HepG2 (cell line): Measurements from ENCODE around the gene ASAP2. TPM values are rescaled to one million over a fixed set of nuclear protein-coding genes. Genes with fewer than 3 reads are reported as not detected.
A peak's percentile ranks its signal among the peaks of the same experiment; 100 is the strongest.

ENCODE experiments used
- DPF2 ChIP-seq: sonication (generic); formaldehyde crosslinking; IDR thresholded peaks from 2 replicates; pipeline ENCODE4 v1.4.0; 2020; ENCODE audit warnings: mild to moderate bottlenecking, low read depth, missing genetic modification reagents, borderline replicate concordance
- HOXA9 ChIP-seq: sonication (generic); formaldehyde crosslinking; IDR thresholded peaks from 2 replicates; pipeline ENCODE4 v1.8.1; 2022; ENCODE audit warnings: missing genetic modification reagents, mild to moderate bottlenecking, moderate library complexity, borderline replicate concordance
- PAX8 ChIP-seq: sonication (generic); formaldehyde crosslinking; IDR thresholded peaks from 2 replicates; pipeline ENCODE4 v1.8.0; 2022; ENCODE audit warnings: mild to moderate bottlenecking, missing genetic modification reagents, borderline replicate concordance
- REPIN1 ChIP-seq: sonication (generic); formaldehyde crosslinking; IDR thresholded peaks from 2 replicates; pipeline ENCODE4 v1.8.0; 2022; ENCODE audit warnings: missing genetic modification reagents, low read depth, mild to moderate bottlenecking, borderline replicate concordance
- THAP11 ChIP-seq: IDR thresholded peaks from 2 replicates; pipeline ENCODE4 v1.6.1; 2016; ENCODE audit warnings: missing biosample characterization, missing genetic modification reagents
- ZNF138 ChIP-seq: sonication (generic); formaldehyde crosslinking; IDR thresholded peaks from 2 replicates; pipeline ENCODE4 v1.5.0; 2020; ENCODE audit warnings: mild to moderate bottlenecking, low read depth, missing genetic modification reagents
- ZNF292 ChIP-seq: sonication (generic); formaldehyde crosslinking; IDR thresholded peaks from 2 replicates; pipeline ENCODE4 v1.8.1; 2022; ENCODE audit warnings: mild to moderate bottlenecking, low read depth, missing genetic modification reagents, borderline replicate concordance
- ZNF441 ChIP-seq: sonication (generic); formaldehyde crosslinking; IDR thresholded peaks from 2 replicates; pipeline ENCODE4 v1.7.0; 2021; ENCODE audit warnings: missing genetic modification reagents, borderline replicate concordance
- ZNF552 ChIP-seq: sonication (generic); formaldehyde crosslinking; IDR thresholded peaks from 2 replicates; pipeline ENCODE4 v1.9.0; 2022; ENCODE audit warnings: missing genetic modification reagents, mild to moderate bottlenecking, borderline replicate concordance
- polyA plus RNA-seq, 8 experiments: library from polyadenylated mRNA; depleted of rRNA in 3 of 8; stranded (reverse) in 7 of 8; unstranded in 1 of 8; fragments of >200 nt; fragmentation: Illumina TruSeq in 4 of 8; extraction: Trizol in 4 of 8; gene quantifications; 2 replicates each; pipeline versions ENCODE4 v1.2.1 to v1.2.3, GENCODE V29; 2011 to 2016; ENCODE audit warnings: low read depth in 4 of 8, missing spikeins in 1 of 8, mixed read lengths in 1 of 8; ENCODE audit not compliant: insufficient read depth in 1 of 8
- total RNA-seq, 5 experiments: library from RNA; depleted of rRNA; stranded (reverse); fragments of >200 nt; fragmentation: Illumina TruSeq; extraction: Trizol; gene quantifications; 2 replicates each; pipeline ENCODE4 v1.2.3, GENCODE V29; 2016; ENCODE audit warnings: low read depth in 1 of 5
- TF ChIP-seq, protein P1 (sequence below): IDR thresholded peaks from 2 replicates; pipeline ENCODE4 v1.6.1; 2012; ENCODE audit warnings: inconsistent platforms
- TF ChIP-seq, protein P2 (sequence below): sonication (generic); formaldehyde crosslinking; conservative IDR thresholded peaks from 2 replicates; pipeline ENCODE4 v1.4.0; 2020; ENCODE audit warnings: mild to moderate bottlenecking, missing genetic modification reagents, moderate library complexity
- TF ChIP-seq, protein P3 (sequence below): sonication (generic); formaldehyde crosslinking; IDR thresholded peaks from 2 replicates; pipeline ENCODE4 v1.4.0; 2020; ENCODE audit warnings: missing genetic modification reagents, borderline replicate concordance
- TF ChIP-seq, protein P4 (sequence below): sonication (generic); formaldehyde crosslinking; IDR thresholded peaks from 2 replicates; pipeline ENCODE4 v1.4.0; 2020; ENCODE audit warnings: mild to moderate bottlenecking, missing genetic modification reagents
- TF ChIP-seq, protein P5 (sequence below): sonication (generic); formaldehyde crosslinking; IDR thresholded peaks from 2 replicates; pipeline ENCODE4 v1.8.1; 2023; ENCODE audit warnings: missing genetic modification reagents, inconsistent platforms, borderline replicate concordance
- TF ChIP-seq, protein P6 (sequence below): sonication (generic); formaldehyde crosslinking; IDR thresholded peaks from 2 replicates; pipeline ENCODE4 v1.5.0; 2020; ENCODE audit warnings: missing genetic modification reagents
- TF ChIP-seq, protein P7 (sequence below): sonication (generic); formaldehyde crosslinking; conservative IDR thresholded peaks from 2 replicates; pipeline ENCODE4 v1.4.0; 2020; ENCODE audit warnings: missing genetic modification reagents

The ASAP2 gene
- total and polyA plus RNA-seq, 2 of the 13 experiments (the other 11 are each of a cell fraction or from before 2014, with no cell fraction given), result 7.3 to 22.3 TPM

DNA sequence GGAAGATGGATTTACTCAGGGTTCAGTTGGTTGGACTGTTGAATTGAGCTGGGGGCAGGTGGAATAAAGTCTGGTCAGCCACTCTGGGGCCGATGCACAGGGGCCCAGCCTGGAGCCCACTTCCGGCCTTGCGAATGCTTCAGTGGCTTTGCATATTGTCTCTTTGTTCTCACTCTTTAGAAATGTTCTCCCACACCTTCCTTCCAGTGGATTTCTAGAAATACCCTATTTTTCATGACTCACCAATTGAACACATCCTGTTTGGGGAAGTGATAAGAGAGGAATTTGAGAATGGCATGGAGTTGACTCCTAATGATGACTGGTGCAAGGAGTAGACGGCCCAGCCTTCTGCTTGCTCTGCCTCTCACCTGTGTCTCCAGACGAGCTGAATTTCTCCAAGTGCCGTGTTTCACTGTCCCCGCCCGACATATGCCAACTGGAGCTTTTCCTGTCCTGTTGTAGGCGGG lies 28.1 kb downstream of the ASAP2 start (continued):
- TF ChIP-seq, protein P1, sequence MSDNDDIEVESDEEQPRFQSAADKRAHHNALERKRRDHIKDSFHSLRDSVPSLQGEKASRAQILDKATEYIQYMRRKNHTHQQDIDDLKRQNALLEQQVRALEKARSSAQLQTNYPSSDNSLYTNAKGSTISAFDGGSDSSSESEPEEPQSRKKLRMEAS, result no peak; the same call in 1 of the 2 replicates
- TF ChIP-seq DPF2 (CRISPR knock-in tag), result no peak; the same call in 1 of the 2 replicates
- no peak for TF ChIP-seq ZNF552 (CRISPR knock-in tag)
- TF ChIP-seq, protein P2, sequence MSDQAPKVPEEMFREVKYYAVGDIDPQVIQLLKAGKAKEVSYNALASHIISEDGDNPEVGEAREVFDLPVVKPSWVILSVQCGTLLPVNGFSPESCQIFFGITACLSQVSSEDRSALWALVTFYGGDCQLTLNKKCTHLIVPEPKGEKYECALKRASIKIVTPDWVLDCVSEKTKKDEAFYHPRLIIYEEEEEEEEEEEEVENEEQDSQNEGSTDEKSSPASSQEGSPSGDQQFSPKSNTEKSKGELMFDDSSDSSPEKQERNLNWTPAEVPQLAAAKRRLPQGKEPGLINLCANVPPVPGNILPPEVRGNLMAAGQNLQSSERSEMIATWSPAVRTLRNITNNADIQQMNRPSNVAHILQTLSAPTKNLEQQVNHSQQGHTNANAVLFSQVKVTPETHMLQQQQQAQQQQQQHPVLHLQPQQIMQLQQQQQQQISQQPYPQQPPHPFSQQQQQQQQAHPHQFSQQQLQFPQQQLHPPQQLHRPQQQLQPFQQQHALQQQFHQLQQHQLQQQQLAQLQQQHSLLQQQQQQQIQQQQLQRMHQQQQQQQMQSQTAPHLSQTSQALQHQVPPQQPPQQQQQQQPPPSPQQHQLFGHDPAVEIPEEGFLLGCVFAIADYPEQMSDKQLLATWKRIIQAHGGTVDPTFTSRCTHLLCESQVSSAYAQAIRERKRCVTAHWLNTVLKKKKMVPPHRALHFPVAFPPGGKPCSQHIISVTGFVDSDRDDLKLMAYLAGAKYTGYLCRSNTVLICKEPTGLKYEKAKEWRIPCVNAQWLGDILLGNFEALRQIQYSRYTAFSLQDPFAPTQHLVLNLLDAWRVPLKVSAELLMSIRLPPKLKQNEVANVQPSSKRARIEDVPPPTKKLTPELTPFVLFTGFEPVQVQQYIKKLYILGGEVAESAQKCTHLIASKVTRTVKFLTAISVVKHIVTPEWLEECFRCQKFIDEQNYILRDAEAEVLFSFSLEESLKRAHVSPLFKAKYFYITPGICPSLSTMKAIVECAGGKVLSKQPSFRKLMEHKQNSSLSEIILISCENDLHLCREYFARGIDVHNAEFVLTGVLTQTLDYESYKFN (CRISPR knock-in tag), result peak; percentile 75
- TF ChIP-seq, protein P3, sequence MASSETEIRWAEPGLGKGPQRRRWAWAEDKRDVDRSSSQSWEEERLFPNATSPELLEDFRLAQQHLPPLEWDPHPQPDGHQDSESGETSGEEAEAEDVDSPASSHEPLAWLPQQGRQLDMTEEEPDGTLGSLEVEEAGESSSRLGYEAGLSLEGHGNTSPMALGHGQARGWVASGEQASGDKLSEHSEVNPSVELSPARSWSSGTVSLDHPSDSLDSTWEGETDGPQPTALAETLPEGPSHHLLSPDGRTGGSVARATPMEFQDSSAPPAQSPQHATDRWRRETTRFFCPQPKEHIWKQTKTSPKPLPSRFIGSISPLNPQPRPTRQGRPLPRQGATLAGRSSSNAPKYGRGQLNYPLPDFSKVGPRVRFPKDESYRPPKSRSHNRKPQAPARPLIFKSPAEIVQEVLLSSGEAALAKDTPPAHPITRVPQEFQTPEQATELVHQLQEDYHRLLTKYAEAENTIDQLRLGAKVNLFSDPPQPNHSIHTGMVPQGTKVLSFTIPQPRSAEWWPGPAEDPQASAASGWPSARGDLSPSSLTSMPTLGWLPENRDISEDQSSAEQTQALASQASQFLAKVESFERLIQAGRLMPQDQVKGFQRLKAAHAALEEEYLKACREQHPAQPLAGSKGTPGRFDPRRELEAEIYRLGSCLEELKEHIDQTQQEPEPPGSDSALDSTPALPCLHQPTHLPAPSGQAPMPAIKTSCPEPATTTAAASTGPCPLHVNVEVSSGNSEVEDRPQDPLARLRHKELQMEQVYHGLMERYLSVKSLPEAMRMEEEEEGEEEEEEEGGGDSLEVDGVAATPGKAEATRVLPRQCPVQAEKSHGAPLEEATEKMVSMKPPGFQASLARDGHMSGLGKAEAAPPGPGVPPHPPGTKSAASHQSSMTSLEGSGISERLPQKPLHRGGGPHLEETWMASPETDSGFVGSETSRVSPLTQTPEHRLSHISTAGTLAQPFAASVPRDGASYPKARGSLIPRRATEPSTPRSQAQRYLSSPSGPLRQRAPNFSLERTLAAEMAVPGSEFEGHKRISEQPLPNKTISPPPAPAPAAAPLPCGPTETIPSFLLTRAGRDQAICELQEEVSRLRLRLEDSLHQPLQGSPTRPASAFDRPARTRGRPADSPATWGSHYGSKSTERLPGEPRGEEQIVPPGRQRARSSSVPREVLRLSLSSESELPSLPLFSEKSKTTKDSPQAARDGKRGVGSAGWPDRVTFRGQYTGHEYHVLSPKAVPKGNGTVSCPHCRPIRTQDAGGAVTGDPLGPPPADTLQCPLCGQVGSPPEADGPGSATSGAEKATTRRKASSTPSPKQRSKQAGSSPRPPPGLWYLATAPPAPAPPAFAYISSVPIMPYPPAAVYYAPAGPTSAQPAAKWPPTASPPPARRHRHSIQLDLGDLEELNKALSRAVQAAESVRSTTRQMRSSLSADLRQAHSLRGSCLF (CRISPR knock-in tag), result no peak
- no peak for TF ChIP-seq ZNF138
- peak; percentile 84; the same call in 1 of the 2 replicates for TF ChIP-seq ZNF441
- TF ChIP-seq, protein P4, sequence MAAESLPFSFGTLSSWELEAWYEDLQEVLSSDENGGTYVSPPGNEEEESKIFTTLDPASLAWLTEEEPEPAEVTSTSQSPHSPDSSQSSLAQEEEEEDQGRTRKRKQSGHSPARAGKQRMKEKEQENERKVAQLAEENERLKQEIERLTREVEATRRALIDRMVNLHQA, result no peak
- peak; percentile 61; the same call in 1 of the 2 replicates for TF ChIP-seq ZNF292
- no peak for TF ChIP-seq PAX8 (CRISPR knock-in tag)
- TF ChIP-seq, protein P5, sequence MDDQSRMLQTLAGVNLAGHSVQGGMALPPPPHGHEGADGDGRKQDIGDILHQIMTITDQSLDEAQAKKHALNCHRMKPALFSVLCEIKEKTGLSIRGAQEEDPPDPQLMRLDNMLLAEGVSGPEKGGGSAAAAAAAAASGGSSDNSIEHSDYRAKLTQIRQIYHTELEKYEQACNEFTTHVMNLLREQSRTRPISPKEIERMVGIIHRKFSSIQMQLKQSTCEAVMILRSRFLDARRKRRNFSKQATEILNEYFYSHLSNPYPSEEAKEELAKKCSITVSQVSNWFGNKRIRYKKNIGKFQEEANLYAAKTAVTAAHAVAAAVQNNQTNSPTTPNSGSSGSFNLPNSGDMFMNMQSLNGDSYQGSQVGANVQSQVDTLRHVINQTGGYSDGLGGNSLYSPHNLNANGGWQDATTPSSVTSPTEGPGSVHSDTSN (CRISPR knock-in tag), result no peak
- TF ChIP-seq, protein P6, sequence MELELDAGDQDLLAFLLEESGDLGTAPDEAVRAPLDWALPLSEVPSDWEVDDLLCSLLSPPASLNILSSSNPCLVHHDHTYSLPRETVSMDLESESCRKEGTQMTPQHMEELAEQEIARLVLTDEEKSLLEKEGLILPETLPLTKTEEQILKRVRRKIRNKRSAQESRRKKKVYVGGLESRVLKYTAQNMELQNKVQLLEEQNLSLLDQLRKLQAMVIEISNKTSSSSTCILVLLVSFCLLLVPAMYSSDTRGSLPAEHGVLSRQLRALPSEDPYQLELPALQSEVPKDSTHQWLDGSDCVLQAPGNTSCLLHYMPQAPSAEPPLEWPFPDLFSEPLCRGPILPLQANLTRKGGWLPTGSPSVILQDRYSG (CRISPR knock-in tag), result no peak
- no peak for TF ChIP-seq REPIN1 (CRISPR knock-in tag)
- TF ChIP-seq, protein P7, sequence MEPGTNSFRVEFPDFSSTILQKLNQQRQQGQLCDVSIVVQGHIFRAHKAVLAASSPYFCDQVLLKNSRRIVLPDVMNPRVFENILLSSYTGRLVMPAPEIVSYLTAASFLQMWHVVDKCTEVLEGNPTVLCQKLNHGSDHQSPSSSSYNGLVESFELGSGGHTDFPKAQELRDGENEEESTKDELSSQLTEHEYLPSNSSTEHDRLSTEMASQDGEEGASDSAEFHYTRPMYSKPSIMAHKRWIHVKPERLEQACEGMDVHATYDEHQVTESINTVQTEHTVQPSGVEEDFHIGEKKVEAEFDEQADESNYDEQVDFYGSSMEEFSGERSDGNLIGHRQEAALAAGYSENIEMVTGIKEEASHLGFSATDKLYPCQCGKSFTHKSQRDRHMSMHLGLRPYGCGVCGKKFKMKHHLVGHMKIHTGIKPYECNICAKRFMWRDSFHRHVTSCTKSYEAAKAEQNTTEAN (CRISPR knock-in tag), result 0 out of 2 replicates have a peak, but pooled peaks have one; percentile 33
- TF ChIP-seq HOXA9 (CRISPR knock-in tag), result no peak
- peak; percentile 62; the same call in 1 of the 2 replicates for TF ChIP-seq THAP11
